ENCODE results near the gene ABCA8.

Gene ABCA8

DNA sequence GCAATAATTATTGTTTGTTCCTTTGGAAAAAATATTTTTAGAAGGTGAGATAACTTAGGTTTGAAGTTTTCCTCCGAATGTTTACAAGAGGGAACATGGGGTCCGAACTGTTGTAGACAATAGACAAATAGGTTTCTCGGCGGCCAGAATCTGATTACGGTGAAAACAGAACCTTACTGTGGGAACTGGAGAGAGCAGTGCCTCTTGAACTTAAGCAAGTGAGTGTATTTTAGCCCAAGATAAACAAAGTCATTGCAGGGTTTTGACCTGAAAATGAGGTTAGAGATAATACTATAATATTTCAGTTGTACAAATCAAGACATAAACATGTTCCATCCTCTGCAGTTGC is 134.7 kb downstream of the ABCA8 start:
- no peaks in the 10 kb centered on the region for H3K9me2 ChIP-seq (replicated peaks; ENCODE audit: control insufficient read depth, low read length)
- no peaks in the 10 kb centered on the region for H3K9me3 ChIP-seq (ENCODE audit: control insufficient read depth, insufficient read depth, low read length)
- H3K4me1 ChIP-seq (ENCODE audit: control insufficient read depth, low read length), result no peaks in the 10 kb centered on the region
- no peaks in the 10 kb centered on the region for H3F3A ChIP-seq (ENCODE audit: control insufficient read depth, insufficient read depth)
- no peaks in the 10 kb centered on the region; the same call in 1 of the 2 replicates for H3K27me3 ChIP-seq (ENCODE audit: control insufficient read depth, low read length)
- no peak overlapping the region for H3K27ac ChIP-seq (ENCODE audit: low read depth, low read length)
- no peaks in the 10 kb centered on the region for H3K36me3 ChIP-seq (ENCODE audit: control insufficient read depth, low read length)
- no peak overlapping the region for H3K4me3 ChIP-seq (ENCODE audit: low read length)
- H3K79me2 ChIP-seq (ENCODE audit: control insufficient read depth, low read length), result no peaks in the 10 kb centered on the region
- TF ChIP-seq EZH2phosphoT487 (IDR thresholded peaks at IDR 0.05; ENCODE audit: borderline replicate concordance, low read length) (no peak), CTCF (IDR thresholded peaks at IDR 0.05; ENCODE audit: low read depth, low read length, poor library complexity, severe bottlenecking) (no peak)
- H3K4me2 ChIP-seq (ENCODE audit: low read length), result no peak overlapping the region
- no peaks in the 10 kb centered on the region for H4K20me1 ChIP-seq (ENCODE audit: control insufficient read depth, insufficient read depth, low read depth, low read length)

- Histone ChIP-seq H3K4me3 (ENCODE audit: low read length) (no peak overlapping the region), H3K4me1 (ENCODE audit: control insufficient read depth, low read length) (no peaks in the 10 kb centered on the region), H3K4me2 (ENCODE audit: low read length) (no peak overlapping the region), H3K27ac (ENCODE audit: low read depth, low read length) (no peak overlapping the region), H3K36me3 (ENCODE audit: control insufficient read depth, low read length) (no peaks in the 10 kb centered on the region), H3F3A (ENCODE audit: control insufficient read depth, insufficient read depth) (no peaks in the 10 kb centered on the region), H4K20me1 (ENCODE audit: control insufficient read depth, insufficient read depth, low read depth, low read length) (no peaks in the 10 kb centered on the region), H3K27me3 (ENCODE audit: control insufficient read depth, low read length) (no peaks in the 10 kb centered on the region; the same call in 1 of the 2 replicates), H3K9me3 (ENCODE audit: control insufficient read depth, insufficient read depth, low read length) (no peaks in the 10 kb centered on the region), H3K79me2 (ENCODE audit: control insufficient read depth, low read length) (no peaks in the 10 kb centered on the region), H3K9me2 (replicated peaks; ENCODE audit: control insufficient read depth, low read length) (no peaks in the 10 kb centered on the region)
- TF ChIP-seq EZH2phosphoT487 (IDR thresholded peaks at IDR 0.05; ENCODE audit: borderline replicate concordance, low read length) (no peak), CTCF (IDR thresholded peaks at IDR 0.05; ENCODE audit: low read depth, low read length, poor library complexity, severe bottlenecking) (no peak)
Measured at GRCh38 chr17:68819465-68819864, 135.7 kb downstream of the ABCA8 start.
